Limb (tissue), 2 donors: Measurements from ENCODE around the gene RPS5.
A peak's percentile ranks its signal among the peaks of the same experiment; 100 is the strongest.
"Not testable (repeated sequence)": the region's sequence is repeated elsewhere in the genome, so short reads cannot be mapped to it uniquely, and the experiment has no call there.

Experiments used
- DNase-seq, 2 donors: peaks; one replicate each; pipeline ENCODE4 v3.0.0-alpha.2; 2016; ENCODE audit errors: extremely low spot score in 2 of 2

RPS5 gene

GRCh38 chr19:58356766-58357480 lies 30.1 kb upstream of the RPS5 start:
- DNase-seq, result peak in 1 of 2 donors; percentile 51

GRCh38 chr19:58357481-58358145 lies 29.5 kb upstream of the RPS5 start:
- no peak for DNase-seq

GRCh38 chr19:58361900-58362271 lies 25.2 kb upstream of the RPS5 start:
- no peak for DNase-seq

GRCh38 chr19:58362272-58362994 lies 24.6 kb upstream of the RPS5 start, which contains the start of gene ZNF497:
Gene ZNF497 (minus strand): TSS chr19:58362751. CDS start chr19:58357635, 5,116 bp downstream.
- peak; percentile 94 to 97 for DNase-seq

GRCh38 chr19:58364146-58364545 lies 22.9 kb upstream of the RPS5 start:
- no peak for DNase-seq

- no peak for DNase-seq
Measured at GRCh38 chr19:58366585-58367430, 20.3 kb upstream of the RPS5 start.

- no peak for DNase-seq
Measured at GRCh38 chr19:58367698-58368454, 19.2 kb upstream of the RPS5 start.

GRCh38 chr19:58368561-58369360 lies 18.3 kb upstream of the RPS5 start:
- no peak for DNase-seq

GRCh38 chr19:58372311-58373133 lies 14.5 kb upstream of the RPS5 start:
- no peak for DNase-seq

GRCh38 chr19:58374200-58374599 lies 12.9 kb upstream of the RPS5 start:
- no peak for DNase-seq

- not testable (repeated sequence) for DNase-seq
Measured at GRCh38 chr19:58376724-58377123, 10.3 kb upstream of the RPS5 start.

GRCh38 chr19:58379246-58379645 lies 7.8 kb upstream of the RPS5 start:
- no peak for DNase-seq

- DNase-seq, result no peak
Measured at GRCh38 chr19:58380037-58380661, 6.9 kb upstream of the RPS5 start.

- DNase-seq, result peak; percentile 97 to 99
Measured at GRCh38 chr19:58380662-58381459, 6.2 kb upstream of the RPS5 start, which contains the start of gene ZNF837. Gene ZNF837 (minus strand): TSS chr19:58381030. CDS start chr19:58369332, 11,698 bp downstream.

GRCh38 chr19:58381460-58382212 lies 5.4 kb upstream of the RPS5 start:
- DNase-seq, result no peak

- DNase-seq, result no peak
Measured at GRCh38 chr19:58382997-58383603, 4.0 kb upstream of the RPS5 start.
